GM12878 (cell line): Measurements from ENCODE around the gene NPAS3. TPM values are rescaled to one million over a fixed set of nuclear protein-coding genes. Genes with fewer than 3 reads are reported as not detected.

Experiments used
- ATAC-seq: fragments of 200-7000 bp; cut with Tn5 transposase; 3 replicates; pipeline ENCODE4 v1.9.1; 2020; ENCODE audit warnings: mild to moderate bottlenecking, moderate library complexity
- BruUV-seq: library from RNA; stranded (reverse); fragments of 400-500 nt; replicated peaks from 2 replicates; lab custom pipeline; 2021; lab: Mats Ljungman, UMichigan
- CTCF ChIA-PET: fragments of 300-600 bp; sonication (Branson Sonifier 250); formaldehyde crosslinking; extraction: SDS; loops from one replicate; lab custom pipeline; 2021; ENCODE audit warnings: inconsistent platforms; lab: Yijun Ruan, JAX
- POLR2A ChIA-PET: fragments of 350-600 bp; formaldehyde crosslinking; extraction: SDS; loops from one replicate; lab custom pipeline; 2021; ENCODE audit warnings: inconsistent platforms; lab: Charles Lee
- RAD21 ChIA-PET: fragments of 300-600 bp; sonication (Branson Sonifier 250); formaldehyde crosslinking; loops from one replicate; lab custom pipeline; 2023; ENCODE audit warnings: antibody characterized with exemption; ENCODE audit not compliant: unreplicated experiment; lab: Charles Lee
- SMC1A ChIA-PET: fragments of 300-600 bp; sonication (Branson Sonifier 250); formaldehyde crosslinking; loops from one replicate; lab custom pipeline; 2023; ENCODE audit not compliant: unreplicated experiment, uncharacterized antibody; lab: Charles Lee
- DNase-seq: peaks from one replicate; pipeline ENCODE4 v3.0.0-alpha.2; 2011; ENCODE audit warnings: low read depth, low spot score
- FAIRE-seq: peaks from 3 replicates; lab custom pipeline; 2011; peaks lifted over from hg19 to GRCh38; lab: Jason Lieb, UNC
- H2AFZ ChIP-seq: 2 replicates; pipeline ENCODE4 v1.6.0; 2011; ENCODE audit warnings: low read depth, low read length, control low read depth; ENCODE audit not compliant: control insufficient read depth
- H3K27ac ChIP-seq: 2 replicates; pipeline ENCODE4 v1.5.1; 2011; ENCODE audit warnings: control low read depth; ENCODE audit not compliant: control insufficient read depth, insufficient read depth
- H3K27me3 ChIP-seq, 2 experiments: replicated peaks in 1 of 2; 2 replicates each; pipeline versions ENCODE4 v1.6.0 to v1.6.1; 2011; ENCODE audit warnings: low read length in 1 of 2; ENCODE audit not compliant: control insufficient read depth in 2 of 2, insufficient read depth in 2 of 2
- H3K36me3 ChIP-seq, 2 experiments: 2 replicates each; pipeline ENCODE4 v1.5.1; 2011; ENCODE audit warnings: low read length in 1 of 2; ENCODE audit not compliant: control insufficient read depth in 2 of 2, insufficient read depth in 2 of 2
- H3K4me1 ChIP-seq: 2 replicates; pipeline ENCODE4 v1.6.1; 2011; ENCODE audit warnings: mild to moderate bottlenecking, low read length, moderate library complexity, mixed read lengths; ENCODE audit not compliant: control insufficient read depth, insufficient read depth
- H3K4me2 ChIP-seq: 2 replicates; pipeline ENCODE4 v1.6.0; 2011; ENCODE audit warnings: control low read depth; ENCODE audit not compliant: control insufficient read depth, insufficient read depth
- H3K4me3 ChIP-seq: fragments of 200-600 bp; sonication (generic); 2 replicates; pipeline ENCODE4 v1.5.1; 2016
- H3K79me2 ChIP-seq: 2 replicates; pipeline ENCODE4 v1.6.0; 2011; ENCODE audit warnings: low read length; ENCODE audit not compliant: control insufficient read depth, insufficient read depth
- H3K9ac ChIP-seq: 2 replicates; pipeline ENCODE4 v1.8.0; 2011; ENCODE audit warnings: low read length, control low read depth, mixed read lengths; ENCODE audit not compliant: control insufficient read depth, insufficient read depth
- H3K9me3 ChIP-seq: replicated peaks from 3 replicates; pipeline ENCODE4 v1.5.1; 2011; ENCODE audit warnings: mild to moderate bottlenecking, low read length; ENCODE audit not compliant: control insufficient read depth, insufficient read depth
- H4K20me1 ChIP-seq: 2 replicates; pipeline ENCODE4 v1.6.0; 2011; ENCODE audit not compliant: control insufficient read depth, insufficient read depth
- DPF2 ChIP-seq: fragments of 450-650 bp; IDR thresholded peaks from 2 replicates; pipeline ENCODE4 v1.6.1; 2017; ENCODE audit warnings: mild to moderate bottlenecking
- EZH2 ChIP-seq: IDR thresholded peaks from 2 replicates; pipeline ENCODE4 v1.6.1; 2012; ENCODE audit warnings: low read depth, mild to moderate bottlenecking, control low read depth, inconsistent platforms, low read length, borderline replicate concordance; ENCODE audit not compliant: control insufficient read depth
- IKZF1 ChIP-seq: fragments of 450-650 bp; conservative IDR thresholded peaks from 2 replicates; pipeline ENCODE4 v1.6.1; 2017; ENCODE audit warnings: antibody characterized with exemption, mild to moderate bottlenecking
- IKZF2 ChIP-seq, 2 experiments: fragments of 450-650 bp; IDR thresholded peaks; 2 replicates each; pipeline ENCODE4 v1.6.1; 2017; ENCODE audit warnings: mild to moderate bottlenecking in 2 of 2, moderate library complexity in 2 of 2
- MEF2B ChIP-seq: fragments of 450-650 bp; IDR thresholded peaks from 2 replicates; pipeline ENCODE4 v1.6.1; 2018; ENCODE audit warnings: mild to moderate bottlenecking, moderate library complexity; ENCODE audit not compliant: partially characterized antibody, poor library complexity, severe bottlenecking
- MTA2 ChIP-seq: fragments of 450-650 bp; IDR thresholded peaks from 2 replicates; pipeline ENCODE4 v1.6.1; 2016; ENCODE audit warnings: low read depth, mild to moderate bottlenecking, moderate library complexity
- SPI1 ChIP-seq: IDR thresholded peaks from 2 replicates; pipeline ENCODE4 v1.6.1; 2011; ENCODE audit warnings: low read depth, mild to moderate bottlenecking, low read length, moderate library complexity, borderline replicate concordance; ENCODE audit not compliant: insufficient read depth
- TCF12 ChIP-seq: IDR thresholded peaks from 2 replicates; pipeline ENCODE4 v1.6.1; 2011; ENCODE audit warnings: low read depth, mild to moderate bottlenecking, low read length
- YBX1 ChIP-seq: fragments of 450-650 bp; IDR thresholded peaks from 2 replicates; pipeline ENCODE4 v1.6.1; 2016; ENCODE audit warnings: antibody characterized with exemption
- ZZZ3 ChIP-seq: IDR thresholded peaks from 2 replicates; pipeline ENCODE4 v1.6.1; 2011; ENCODE audit warnings: low read depth; ENCODE audit not compliant: control insufficient read depth, insufficient read length
- WGBS: methylation state at CpG from one replicate; pipeline ENCODE4 v1.1.6; 2016; ENCODE audit warnings: low lambda C conversion rate; ENCODE audit not compliant: insufficient replicate concordance, insufficient coverage; ENCODE audit errors: missing lambda C conversion rate; 5-methylcytosine and 5-hydroxymethylcytosine counted together
- in situ Hi-C: fragments of 300-500 bp; cut with MboI; formaldehyde crosslinking; loops from 9 replicates; pipeline ENCODE4 v1.14.3; 2018; ENCODE audit warnings: mixed read lengths
- intact Hi-C: fragments of 100-400 bp; cut with micrococcal nuclease; formaldehyde crosslinking; loops from one replicate; pipeline ENCODE4 v1.14.2; 2022; ENCODE audit not compliant: unreplicated experiment
- polyA plus RNA-seq, 11 experiments: library from polyadenylated mRNA; depleted of rRNA in 4 of 11; unstranded in 6 of 11; stranded (reverse) in 5 of 11; fragments of >200 nt; fragmentation: Nextera tagmentation in 4 of 11; fragmentation: Illumina TruSeq in 1 of 11; extraction: Ambion mirVana in 4 of 11; extraction: Trizol in 1 of 11; gene quantifications; 1 replicate in 1 of 11; 2 replicates in 10 of 11; pipeline versions ENCODE4 v1.2.1 to v1.2.3, GENCODE V29; 2011 to 2016; ENCODE audit warnings: inconsistent platforms in 2 of 11, missing spikeins in 2 of 11, low read depth in 1 of 11
- total RNA-seq, 4 experiments: library from RNA; depleted of rRNA in 3 of 4; stranded (reverse); fragments of >200 nt in 3 of 4; fragmentation: Illumina TruSeq in 1 of 4; extraction: Trizol in 1 of 4; gene quantifications; 2 replicates each; pipeline versions ENCODE4 v1.2.1 to v1.2.3, GENCODE V29; 2013 to 2021
- TF ChIP-seq, protein P1 (sequence below), 3 experiments: IDR thresholded peaks in 2 of 3; conservative IDR thresholded peaks in 1 of 3; 2 replicates each; pipeline ENCODE4 v1.5.1; 2011; ENCODE audit warnings: low read depth in 3 of 3, low read length in 3 of 3, mild to moderate bottlenecking in 3 of 3, control low read depth in 2 of 3, moderate library complexity in 2 of 3, inconsistent platforms in 1 of 3, mixed read lengths in 1 of 3; ENCODE audit not compliant: control insufficient read depth in 2 of 3, insufficient read depth in 1 of 3; ENCODE audit errors: extremely low read depth in 1 of 3

The NPAS3 gene
- total and polyA plus RNA-seq, 10 of the 15 experiments (the other 5 are each of a cell fraction or from before 2014, with no cell fraction given): under 0.01 to 2.7 (median 0.03) TPM; not detected in 6

- POLR2A ChIA-PET: interaction anchor here (1.5 kb wide), 1 partner anchor 71 kb away, joined by 3 read pairs; no protein-coding TSS in a partner anchor
- TF ChIP-seq TCF12 (no peak), EZH2 (no peak), MEF2B (peak; percentile 48), ZZZ3 (no peak), DPF2 (0 out of 2 replicates have a peak, but pooled peaks have one; percentile 19), MTA2 (peak; percentile 58), SPI1 (peak; percentile 58; the same call in 1 of the 2 replicates), YBX1 (no peak), IKZF2 (IDR thresholded peaks at IDR 0.05) (peak; percentile 43 to 56; a peak in 3 of 4 replicates), IKZF1 (0 out of 2 replicates have a peak, but pooled peaks have one; percentile 31)
- TF ChIP-seq, protein P1, sequence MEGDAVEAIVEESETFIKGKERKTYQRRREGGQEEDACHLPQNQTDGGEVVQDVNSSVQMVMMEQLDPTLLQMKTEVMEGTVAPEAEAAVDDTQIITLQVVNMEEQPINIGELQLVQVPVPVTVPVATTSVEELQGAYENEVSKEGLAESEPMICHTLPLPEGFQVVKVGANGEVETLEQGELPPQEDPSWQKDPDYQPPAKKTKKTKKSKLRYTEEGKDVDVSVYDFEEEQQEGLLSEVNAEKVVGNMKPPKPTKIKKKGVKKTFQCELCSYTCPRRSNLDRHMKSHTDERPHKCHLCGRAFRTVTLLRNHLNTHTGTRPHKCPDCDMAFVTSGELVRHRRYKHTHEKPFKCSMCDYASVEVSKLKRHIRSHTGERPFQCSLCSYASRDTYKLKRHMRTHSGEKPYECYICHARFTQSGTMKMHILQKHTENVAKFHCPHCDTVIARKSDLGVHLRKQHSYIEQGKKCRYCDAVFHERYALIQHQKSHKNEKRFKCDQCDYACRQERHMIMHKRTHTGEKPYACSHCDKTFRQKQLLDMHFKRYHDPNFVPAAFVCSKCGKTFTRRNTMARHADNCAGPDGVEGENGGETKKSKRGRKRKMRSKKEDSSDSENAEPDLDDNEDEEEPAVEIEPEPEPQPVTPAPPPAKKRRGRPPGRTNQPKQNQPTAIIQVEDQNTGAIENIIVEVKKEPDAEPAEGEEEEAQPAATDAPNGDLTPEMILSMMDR (IDR thresholded peaks at IDR 0.05 in 2 of 3, conservative IDR thresholded peaks at IDR 0.05 in 1 of 3; ENCODE audit: control insufficient read depth in 2 of 3, extremely low read depth in 1 of 3, insufficient read depth in 1 of 3, low read depth in 3 of 3, low read length in 3 of 3): no peak
- TF ChIP-seq, all 136 proteins: peak for 6
- no peak overlapping the region for H3K4me3 ChIP-seq
- no peaks in the 10 kb centered on the region for H3K27me3 ChIP-seq
- ATAC-seq (no peak), DNase-seq (no peak), FAIRE-seq (no peak)
- RAD21 ChIA-PET: no interaction called here
- no peaks in the 10 kb centered on the region for H3K9me3 ChIP-seq
- CTCF ChIA-PET: interaction anchor here (0.6 to 1.2 kb wide), 5 partner anchors 24 to 91 kb away, joined by 3 to 5 read pairs (median 3); no protein-coding TSS in a partner anchor
- 0% methylated on average over 1 of the region's 1 CpG for WGBS
- BruUV-seq: no TSS peak
- H4K20me1 ChIP-seq: no peaks in the 10 kb centered on the region
- no peak overlapping the region for H2AFZ ChIP-seq
- no peak overlapping the region for H3K27ac ChIP-seq
- no peak overlapping the region for H3K9ac ChIP-seq
- H3K36me3 ChIP-seq: no peaks in the 10 kb centered on the region
- H3K4me1 ChIP-seq: no peaks in the 10 kb centered on the region
- intact Hi-C loops: no loop called here
- no peaks in the 10 kb centered on the region for H3K79me2 ChIP-seq
- no peak overlapping the region for H3K4me2 ChIP-seq
- SMC1A ChIA-PET: interaction anchor here (0.6 to 1.5 kb wide), 4 partner anchors 19 to 25 kb away, joined by 3 to 4 read pairs (median 3); no protein-coding TSS in a partner anchor
- in situ Hi-C loops: no loop called here
These were observed 763.6 kb downstream of the NPAS3 start for GRCh38 chr14:33702293-33702692.
